ENCODE results near the gene ZSCAN31.

- TF ChIP-seq, protein P1, sequence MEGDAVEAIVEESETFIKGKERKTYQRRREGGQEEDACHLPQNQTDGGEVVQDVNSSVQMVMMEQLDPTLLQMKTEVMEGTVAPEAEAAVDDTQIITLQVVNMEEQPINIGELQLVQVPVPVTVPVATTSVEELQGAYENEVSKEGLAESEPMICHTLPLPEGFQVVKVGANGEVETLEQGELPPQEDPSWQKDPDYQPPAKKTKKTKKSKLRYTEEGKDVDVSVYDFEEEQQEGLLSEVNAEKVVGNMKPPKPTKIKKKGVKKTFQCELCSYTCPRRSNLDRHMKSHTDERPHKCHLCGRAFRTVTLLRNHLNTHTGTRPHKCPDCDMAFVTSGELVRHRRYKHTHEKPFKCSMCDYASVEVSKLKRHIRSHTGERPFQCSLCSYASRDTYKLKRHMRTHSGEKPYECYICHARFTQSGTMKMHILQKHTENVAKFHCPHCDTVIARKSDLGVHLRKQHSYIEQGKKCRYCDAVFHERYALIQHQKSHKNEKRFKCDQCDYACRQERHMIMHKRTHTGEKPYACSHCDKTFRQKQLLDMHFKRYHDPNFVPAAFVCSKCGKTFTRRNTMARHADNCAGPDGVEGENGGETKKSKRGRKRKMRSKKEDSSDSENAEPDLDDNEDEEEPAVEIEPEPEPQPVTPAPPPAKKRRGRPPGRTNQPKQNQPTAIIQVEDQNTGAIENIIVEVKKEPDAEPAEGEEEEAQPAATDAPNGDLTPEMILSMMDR (IDR thresholded peaks at IDR 0.05), result no peak
- TF ChIP-seq POLR2AphosphoS5 (IDR thresholded peaks at IDR 0.05), result no peak
- TF ChIP-seq POLR2A (IDR thresholded peaks at IDR 0.05), result no peak
Observed at GRCh38 chr6:28337121-28337520, 1.2 kb upstream of the ZSCAN31 start.

Data from breast epithelium (tissue), 3 donors.